ENCODE data around the gene EPHA2. TPM values are rescaled to one million over a fixed set of nuclear protein-coding genes. Genes with fewer than 3 reads are reported as not detected.
A peak's percentile ranks its signal among the peaks of the same experiment; 100 is the strongest.

The EPHA2 gene
- total RNA-seq, 1 donor: 21.0 TPM

DNA sequence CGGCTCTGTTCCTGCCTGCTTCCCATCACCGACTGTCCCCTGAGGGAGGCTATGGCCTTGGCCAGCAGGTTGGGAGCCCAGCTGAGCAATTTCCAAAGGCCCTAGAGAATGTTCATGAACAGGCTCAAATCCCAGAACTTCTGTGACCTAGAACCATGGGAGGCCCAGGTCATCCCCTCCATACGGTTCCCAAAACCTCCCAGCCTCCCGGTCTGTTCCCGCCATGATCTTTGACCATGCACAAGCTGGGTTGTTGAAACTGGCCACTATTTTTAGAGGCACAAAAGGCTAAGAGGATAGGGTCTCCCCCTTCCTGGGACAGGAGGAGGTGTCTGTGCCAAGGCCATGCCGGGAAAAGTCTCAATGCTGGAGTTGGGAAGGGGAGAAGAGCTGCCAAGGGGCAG lies 27.5 kb downstream of the EPHA2 start:
- DNase-seq (ENCODE audit: insufficient read length, low spot score, missing footprints): peak; percentile 49
- Histone ChIP-seq H3K4me1 (ENCODE audit: insufficient read depth, low read length) (peaks cover 21% of the 10 kb centered on the region), H4K20me1 (ENCODE audit: insufficient read depth, low read length) (peaks cover 44% of the 10 kb centered on the region), H3K9me3 (ENCODE audit: low read depth, low read length) (no peaks in the 10 kb centered on the region), H2AFZ (ENCODE audit: low read length) (no peak overlapping the region), H3K36me3 (ENCODE audit: insufficient read depth, low read length) (peaks cover 91% of the 10 kb centered on the region), H3K27ac (ENCODE audit: low read depth, low read length) (no peak overlapping the region), H3K27me3 (ENCODE audit: insufficient read depth, low read length) (no peaks in the 10 kb centered on the region), H3K79me2 (ENCODE audit: insufficient read depth, low read length) (peaks cover 8% of the 10 kb centered on the region), H3K4me2 (ENCODE audit: insufficient read depth, low read length) (no peak overlapping the region), H3K4me3 (ENCODE audit: insufficient read depth, low read length) (no peak overlapping the region)
- TF ChIP-seq CTCF (IDR thresholded peaks at IDR 0.05; ENCODE audit: extremely low read depth, low read depth, low read length): no peak

- no peak for TF ChIP-seq CTCF (IDR thresholded peaks at IDR 0.05; ENCODE audit: extremely low read depth, low read depth, low read length)
- H3K27ac ChIP-seq (ENCODE audit: low read depth, low read length): no peak overlapping the region
- no peak overlapping the region for H3K4me3 ChIP-seq (ENCODE audit: insufficient read depth, low read length)
- DNase-seq (ENCODE audit: insufficient read length, low spot score, missing footprints): peak; percentile 62
- H3K4me1 ChIP-seq (ENCODE audit: insufficient read depth, low read length): peaks cover 26% of the 10 kb centered on the region
- H3K27me3 ChIP-seq (ENCODE audit: insufficient read depth, low read length): no peaks in the 10 kb centered on the region
- peaks cover 8% of the 10 kb centered on the region for H3K79me2 ChIP-seq (ENCODE audit: insufficient read depth, low read length)
- H2AFZ ChIP-seq (ENCODE audit: low read length): no peak overlapping the region
- H3K36me3 ChIP-seq (ENCODE audit: insufficient read depth, low read length): peaks cover 86% of the 10 kb centered on the region
- H3K4me2 ChIP-seq (ENCODE audit: insufficient read depth, low read length): no peak overlapping the region
- H4K20me1 ChIP-seq (ENCODE audit: insufficient read depth, low read length): peaks cover 46% of the 10 kb centered on the region
- no peaks in the 10 kb centered on the region for H3K9me3 ChIP-seq (ENCODE audit: low read depth, low read length)
These were observed 28.1 kb downstream of the EPHA2 start for GRCh38 chr1:16127676-16128337.

DNA sequence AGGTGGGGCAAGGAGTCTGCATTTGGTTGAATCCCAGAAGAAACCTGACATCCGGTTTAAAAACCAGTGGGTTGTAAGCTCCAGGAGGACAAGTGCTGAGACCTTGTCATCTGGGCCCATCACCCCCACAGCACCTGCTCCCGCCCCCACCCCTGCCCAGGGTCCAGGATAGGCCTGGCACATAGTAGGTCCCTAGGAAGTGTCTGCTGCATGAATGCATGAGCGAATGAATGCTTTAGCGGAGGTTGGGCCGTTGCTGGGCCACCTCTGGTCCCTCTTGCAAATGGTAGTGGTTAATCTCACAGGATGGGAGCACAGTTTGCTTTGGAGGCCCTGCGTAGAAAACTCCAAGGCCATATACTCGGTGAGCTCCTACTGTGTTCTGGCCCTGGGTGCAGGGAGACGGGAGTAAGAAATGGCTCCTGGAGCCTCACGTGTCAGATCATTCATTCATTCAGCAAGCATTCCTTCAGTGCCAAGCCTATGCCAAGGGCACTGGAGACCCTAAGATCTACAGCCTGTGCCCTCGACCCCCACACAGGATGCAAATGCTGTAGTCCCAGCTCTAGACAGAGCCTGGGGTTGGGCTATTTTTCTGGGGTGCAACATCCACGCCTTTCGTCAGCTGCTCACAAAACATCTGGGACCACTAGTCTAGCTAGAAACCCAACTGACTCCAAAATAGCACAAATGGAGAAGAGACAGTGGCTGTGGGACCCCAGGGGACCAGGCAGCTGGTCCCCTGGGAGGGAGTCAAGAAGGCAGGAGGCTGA lies 28.9 kb downstream of the EPHA2 start:
- Histone ChIP-seq H4K20me1 (ENCODE audit: insufficient read depth, low read length) (peaks cover 45% of the 10 kb centered on the region), H3K9me3 (ENCODE audit: low read depth, low read length) (no peaks in the 10 kb centered on the region), H3K27me3 (ENCODE audit: insufficient read depth, low read length) (no peaks in the 10 kb centered on the region), H3K4me1 (ENCODE audit: insufficient read depth, low read length) (peaks cover 34% of the 10 kb centered on the region), H3K36me3 (ENCODE audit: insufficient read depth, low read length) (peaks cover 79% of the 10 kb centered on the region), H3K79me2 (ENCODE audit: insufficient read depth, low read length) (peaks cover 5% of the 10 kb centered on the region), H3K27ac (ENCODE audit: low read depth, low read length) (peak overlapping the region; percentile 56), H2AFZ (ENCODE audit: low read length) (no peak overlapping the region), H3K4me3 (ENCODE audit: insufficient read depth, low read length) (no peak overlapping the region), H3K4me2 (ENCODE audit: insufficient read depth, low read length) (no peak overlapping the region)
- no peak for TF ChIP-seq CTCF (IDR thresholded peaks at IDR 0.05; ENCODE audit: extremely low read depth, low read depth, low read length)
- peak; percentile 49 for DNase-seq (ENCODE audit: insufficient read length, low spot score, missing footprints)

DNA sequence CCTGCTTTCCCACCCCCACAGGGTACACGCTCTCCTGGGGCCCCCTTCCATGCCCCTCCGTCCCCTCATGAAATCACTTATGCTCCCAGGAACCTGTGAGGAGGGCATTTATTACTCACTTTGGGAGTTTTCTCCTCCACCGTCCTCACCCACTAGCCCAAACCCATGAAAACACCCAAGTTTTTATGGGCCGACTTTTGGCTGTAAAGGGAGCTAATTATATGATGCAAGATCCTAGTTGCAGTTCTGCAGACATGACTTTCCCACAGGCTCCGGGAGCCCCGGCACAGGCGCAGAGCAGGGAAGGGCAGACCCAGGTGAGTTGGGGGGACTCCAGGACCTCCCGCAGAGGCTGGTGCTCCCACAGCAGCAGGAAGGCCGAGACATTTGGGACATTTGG lies 29.7 kb downstream of the EPHA2 start:
- peak; percentile 77 for DNase-seq (ENCODE audit: insufficient read length, low spot score, missing footprints)

More for the DNA sequence above, 29.7 kb downstream of the EPHA2 start:
- Histone ChIP-seq H3K4me2 (ENCODE audit: insufficient read depth, low read length) (no peak overlapping the region), H3K9me3 (ENCODE audit: low read depth, low read length) (no peaks in the 10 kb centered on the region), H3K27ac (ENCODE audit: low read depth, low read length) (peak overlapping the region; percentile 61), H3K27me3 (ENCODE audit: insufficient read depth, low read length) (no peaks in the 10 kb centered on the region), H2AFZ (ENCODE audit: low read length) (no peak overlapping the region), H3K4me3 (ENCODE audit: insufficient read depth, low read length) (no peak overlapping the region), H3K79me2 (ENCODE audit: insufficient read depth, low read length) (peaks cover 5% of the 10 kb centered on the region), H4K20me1 (ENCODE audit: insufficient read depth, low read length) (peaks cover 43% of the 10 kb centered on the region), H3K4me1 (ENCODE audit: insufficient read depth, low read length) (peaks cover 38% of the 10 kb centered on the region), H3K36me3 (ENCODE audit: insufficient read depth, low read length) (peaks cover 72% of the 10 kb centered on the region)
- TF ChIP-seq CTCF (IDR thresholded peaks at IDR 0.05; ENCODE audit: extremely low read depth, low read depth, low read length): no peak

All from osteoblast (primary cell).